Tibial artery (tissue), 4 donors: ENCODE data around the gene TUBB6.
A peak's percentile ranks its signal among the peaks of the same experiment; 100 is the strongest.

Experiments
- DNase-seq, 2 donors: peaks; one replicate each; pipeline ENCODE4 v3.0.0-alpha.2; 2019
- H3K27ac ChIP-seq, 2 donors: fragments of 200-600 bp; sonication (generic) in 1 of 2; 1 replicate in 1 of 2; 2 replicates in 1 of 2; pipeline ENCODE4 v1.5.1; 2018 to 2019; ENCODE audit warnings: mild to moderate bottlenecking in 1 of 2
- H3K27me3 ChIP-seq, 2 donors: fragments of 200-600 bp; sonication (generic) in 1 of 2; one replicate each; pipeline versions ENCODE4 v1.5.1 to v1.6.0; 2016 to 2019
- H3K36me3 ChIP-seq, 3 donors: fragments of 200-600 bp; sonication (generic) in 2 of 3; one replicate each; pipeline ENCODE4 v1.5.1; 2016 to 2019; ENCODE audit warnings: mild to moderate bottlenecking in 2 of 3
- H3K4me1 ChIP-seq, 4 donors: fragments of 200-600 bp; sonication (generic) in 2 of 4; 1 replicate in 3 of 4; 2 replicates in 1 of 4; pipeline ENCODE4 v1.5.1; 2016 to 2019
- H3K4me3 ChIP-seq, 2 donors: fragments of 200-600 bp; sonication (generic) in 1 of 2; 1 replicate in 1 of 2; 2 replicates in 1 of 2; pipeline ENCODE4 v1.5.1; 2018 to 2019; ENCODE audit warnings: mild to moderate bottlenecking in 2 of 2
- H3K9me3 ChIP-seq, 3 donors: fragments of 200-600 bp; sonication (generic) in 1 of 3; one replicate each; pipeline ENCODE4 v1.5.1; 2016 to 2019
- intact Hi-C: fragments of 100-400 bp; cut with DNase I; formaldehyde crosslinking; loops from one replicate; pipeline ENCODE4 v1.15.0; 2023; ENCODE audit warnings: low total_unique reads
- TF ChIP-seq, protein P1 (sequence below), 2 experiments: fragments of 200-600 bp in 1 of 2; fragments of 450-650 bp in 1 of 2; IDR thresholded peaks; one replicate each; pipeline ENCODE4 v1.5.1; 2017 to 2019; ENCODE audit warnings: antibody characterized with exemption in 2 of 2, mild to moderate bottlenecking in 1 of 2, moderate library complexity in 1 of 2

Gene TUBB6

DNA sequence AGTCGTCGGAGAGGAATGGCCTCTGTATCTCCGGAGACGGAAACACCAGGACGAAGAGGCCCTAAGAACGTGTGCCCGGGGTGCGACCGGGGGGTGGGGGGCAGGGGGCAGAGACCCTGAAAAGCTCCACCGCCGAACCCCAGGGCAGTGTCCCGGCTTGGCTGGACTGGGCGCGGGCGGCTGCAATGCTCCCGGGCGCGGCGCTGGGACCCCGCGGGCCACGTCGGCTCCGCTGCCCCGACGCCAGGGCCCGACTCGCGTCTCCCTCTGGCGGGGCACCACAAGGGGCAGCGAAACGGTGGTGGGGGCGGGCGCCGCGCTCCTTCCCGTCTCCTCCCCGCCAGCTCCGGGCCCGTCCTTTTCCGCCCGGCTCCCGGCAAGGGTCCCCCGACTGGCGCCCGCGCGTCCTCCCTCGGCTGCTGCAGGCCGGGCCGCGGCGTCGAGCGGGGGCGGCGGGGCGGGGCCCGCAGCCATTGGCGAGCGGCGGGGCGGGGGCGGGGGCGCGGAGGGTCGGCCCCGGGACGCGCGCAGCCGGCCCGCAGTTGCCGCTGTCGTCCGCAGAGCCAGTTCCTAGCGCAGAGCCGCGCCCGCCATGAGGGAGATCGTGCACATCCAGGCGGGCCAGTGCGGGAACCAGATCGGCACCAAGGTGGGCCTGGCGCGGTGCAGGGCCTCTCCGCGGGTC, at the start of gene TUBB6:
TSS of gene TUBB6 (plus strand) at position 541 of the 685 bp plus-strand sequence. CDS start at position 593, 52 bp downstream.
- intact Hi-C loops: loop anchor here (5.0 kb wide), 1 partner anchor 36 kb away; no protein-coding TSS in a partner anchor
- peak within 1 kb of the TSS; percentile 82 to 88 for H3K4me3 ChIP-seq
- peaks cover 0 to 39% (median 27%) of the 10 kb centered on the region in 4 donors for H3K4me1 ChIP-seq
- peak within 1 kb of the TSS; percentile 98 for H3K27ac ChIP-seq
- peak; percentile 61 to 89 for DNase-seq
- peaks cover 0 to 9% (median 0%) of the 10 kb centered on the region in 3 donors for H3K9me3 ChIP-seq
- TF ChIP-seq, protein P1, sequence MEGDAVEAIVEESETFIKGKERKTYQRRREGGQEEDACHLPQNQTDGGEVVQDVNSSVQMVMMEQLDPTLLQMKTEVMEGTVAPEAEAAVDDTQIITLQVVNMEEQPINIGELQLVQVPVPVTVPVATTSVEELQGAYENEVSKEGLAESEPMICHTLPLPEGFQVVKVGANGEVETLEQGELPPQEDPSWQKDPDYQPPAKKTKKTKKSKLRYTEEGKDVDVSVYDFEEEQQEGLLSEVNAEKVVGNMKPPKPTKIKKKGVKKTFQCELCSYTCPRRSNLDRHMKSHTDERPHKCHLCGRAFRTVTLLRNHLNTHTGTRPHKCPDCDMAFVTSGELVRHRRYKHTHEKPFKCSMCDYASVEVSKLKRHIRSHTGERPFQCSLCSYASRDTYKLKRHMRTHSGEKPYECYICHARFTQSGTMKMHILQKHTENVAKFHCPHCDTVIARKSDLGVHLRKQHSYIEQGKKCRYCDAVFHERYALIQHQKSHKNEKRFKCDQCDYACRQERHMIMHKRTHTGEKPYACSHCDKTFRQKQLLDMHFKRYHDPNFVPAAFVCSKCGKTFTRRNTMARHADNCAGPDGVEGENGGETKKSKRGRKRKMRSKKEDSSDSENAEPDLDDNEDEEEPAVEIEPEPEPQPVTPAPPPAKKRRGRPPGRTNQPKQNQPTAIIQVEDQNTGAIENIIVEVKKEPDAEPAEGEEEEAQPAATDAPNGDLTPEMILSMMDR (IDR thresholded peaks at IDR 0.05): peak in 1 of 2 experiments; percentile 18
- H3K27me3 ChIP-seq: no peaks in the 10 kb centered on the region
- H3K36me3 ChIP-seq: peaks cover 11 to 23% (median 23%) of the 10 kb centered on the region in 3 donors

DNA sequence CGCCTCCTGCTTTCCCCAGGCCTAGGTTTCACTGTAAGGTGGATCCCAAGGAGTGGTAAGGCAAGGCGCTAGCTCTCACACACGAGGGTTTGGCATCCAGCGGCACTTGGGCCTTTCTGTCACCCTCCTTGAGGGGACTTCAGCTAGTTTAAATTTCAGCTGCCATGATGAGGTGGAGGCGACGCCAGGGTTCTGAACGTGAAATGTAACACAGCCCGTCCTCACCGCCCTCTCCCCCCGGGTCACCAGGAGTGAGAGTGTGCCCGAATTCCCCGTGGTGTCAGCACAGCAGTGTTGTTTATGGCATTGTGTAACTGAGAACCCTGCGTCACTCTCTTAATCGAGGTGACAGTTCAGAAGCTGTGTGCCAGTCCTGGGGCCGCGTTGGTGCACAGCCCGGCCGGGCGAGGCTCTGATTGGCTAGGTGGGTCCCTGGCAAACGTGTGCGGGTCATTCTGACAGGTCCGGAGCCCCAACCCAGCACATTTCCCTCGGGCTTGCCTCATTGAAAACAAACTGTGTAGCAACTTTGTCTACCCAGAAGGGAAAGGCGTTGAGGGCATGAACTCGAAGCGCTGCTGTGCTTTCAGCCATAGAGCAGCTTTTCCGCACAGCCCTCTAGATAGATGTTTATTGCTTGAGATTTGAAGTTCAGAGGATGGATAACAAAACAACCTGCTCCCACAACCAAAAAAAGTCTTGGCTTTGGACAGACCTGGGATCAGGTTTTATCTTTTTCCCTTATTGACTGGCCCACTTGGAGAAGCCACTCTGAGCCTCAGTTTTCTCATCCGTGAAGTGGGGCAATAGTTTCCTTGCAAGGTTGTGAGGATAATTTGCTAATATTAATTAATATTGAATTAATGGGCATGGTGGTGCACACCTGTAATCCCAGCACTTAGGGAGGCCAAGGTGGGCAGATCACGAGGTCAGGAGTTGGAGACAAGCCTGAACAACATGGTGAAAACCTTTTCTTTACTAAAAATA, 49.0 kb upstream of the TUBB6 start:
- no peak for DNase-seq
- Histone ChIP-seq H3K9me3 (no peaks in the 10 kb centered on the region), H3K4me1 (peaks cover 0 to 9% (median 6%) of the 10 kb centered on the region in 4 donors), H3K4me3 (no peak overlapping the region), H3K36me3 (no peaks in the 10 kb centered on the region), H3K27me3 (peaks cover 0 to 9% of the 10 kb centered on the region in 2 donors), H3K27ac (no peak overlapping the region)
- intact Hi-C loops: no loop called here
- TF ChIP-seq, protein P1 (IDR thresholded peaks at IDR 0.05): no peak

DNA sequence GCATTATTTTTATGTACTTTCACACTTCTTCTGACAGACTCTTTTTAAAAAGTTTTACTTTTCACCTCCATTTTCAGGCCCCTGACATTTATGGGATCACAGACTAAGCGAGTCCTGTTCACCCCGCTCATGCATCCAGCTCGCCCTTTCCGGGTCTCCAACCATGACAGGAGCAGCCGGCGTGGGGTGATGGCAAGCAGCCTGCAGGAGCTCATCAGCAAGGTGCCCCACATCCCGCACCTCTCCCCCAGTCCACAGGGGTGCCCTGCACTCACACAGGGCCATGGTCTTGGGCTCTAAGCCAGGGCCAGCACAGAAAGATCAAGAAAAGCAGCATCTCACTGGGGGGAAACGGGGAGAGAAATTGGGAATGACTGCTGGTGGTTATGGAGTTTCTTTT, 45.3 kb upstream of the TUBB6 start:
- Histone ChIP-seq H3K27ac (no peak overlapping the region), H3K4me1 (no peaks in the 10 kb centered on the region), H3K9me3 (no peaks in the 10 kb centered on the region), H3K36me3 (no peaks in the 10 kb centered on the region), H3K4me3 (no peak overlapping the region), H3K27me3 (no peaks in the 10 kb centered on the region)
- no peak for DNase-seq
- TF ChIP-seq, protein P1 (IDR thresholded peaks at IDR 0.05): no peak
- intact Hi-C loops: no loop called here

DNA sequence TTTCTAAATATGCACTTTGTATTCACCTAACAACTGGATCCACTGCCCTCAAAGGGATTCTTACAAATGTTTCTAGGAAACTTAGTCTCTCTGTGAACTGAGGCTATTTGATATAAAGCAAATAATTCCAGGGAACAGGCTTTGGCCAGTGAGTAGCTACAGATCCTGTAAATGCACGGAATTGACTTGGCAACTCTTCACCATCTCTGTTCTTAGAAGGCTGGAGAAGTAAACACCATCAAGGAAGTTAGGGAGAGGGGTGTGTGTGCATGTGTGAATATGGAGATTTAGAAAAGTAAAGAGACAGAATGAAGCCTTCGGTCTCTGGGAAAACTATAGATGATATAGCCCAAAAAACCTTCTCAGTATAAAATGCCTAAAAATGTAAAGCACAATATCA, 43.2 kb upstream of the TUBB6 start:
- no peak for DNase-seq
- Histone ChIP-seq H3K36me3 (no peaks in the 10 kb centered on the region), H3K9me3 (no peaks in the 10 kb centered on the region), H3K4me1 (no peaks in the 10 kb centered on the region), H3K27me3 (no peaks in the 10 kb centered on the region), H3K27ac (no peak overlapping the region), H3K4me3 (no peak overlapping the region)
- TF ChIP-seq, protein P1 (IDR thresholded peaks at IDR 0.05): no peak
- intact Hi-C loops: no loop called here

DNA sequence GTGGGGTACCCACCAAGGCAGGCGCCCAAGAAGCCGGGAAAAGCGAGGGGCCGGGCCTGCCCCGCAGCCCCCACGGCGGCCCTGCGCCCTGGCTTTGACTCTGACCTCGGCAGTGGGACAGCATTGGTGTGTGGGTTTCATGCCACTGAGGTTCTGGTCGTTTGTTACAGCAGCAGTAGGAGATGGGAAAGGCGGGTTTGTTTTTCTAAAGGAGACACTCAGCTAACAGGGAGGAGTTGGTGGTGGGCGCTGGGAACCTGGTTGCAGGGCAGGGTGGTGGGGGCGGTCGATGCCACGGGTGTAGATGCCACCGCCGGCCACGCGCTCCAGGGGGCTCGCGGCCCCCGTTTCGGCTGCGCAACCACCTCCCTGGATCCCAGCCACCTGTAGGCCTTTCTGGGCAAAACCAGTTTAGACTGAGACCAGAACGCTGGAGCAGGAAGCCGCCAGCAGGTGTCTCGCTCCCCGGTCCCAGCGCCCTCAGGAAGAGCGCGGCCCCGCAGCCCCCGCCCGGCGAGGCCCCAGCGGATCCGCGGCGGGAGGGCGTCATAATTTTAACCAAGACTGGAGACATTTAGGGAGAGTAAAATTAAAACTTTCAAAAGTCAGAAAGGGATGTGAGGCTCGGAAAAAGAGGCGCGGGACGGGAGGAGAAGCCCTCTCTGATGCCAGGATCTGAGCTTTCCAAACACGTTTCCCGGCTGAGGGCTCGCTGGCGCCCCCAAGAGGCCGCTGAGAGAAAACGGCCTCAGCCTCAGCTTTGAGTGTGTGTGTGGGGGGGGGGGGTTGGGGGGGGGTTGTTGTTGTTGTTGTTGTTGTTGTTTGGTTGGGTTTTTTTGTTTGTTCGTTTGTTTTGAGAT, 36.4 kb upstream of the TUBB6 start:
- H3K27ac ChIP-seq: peak overlapping the region; percentile 63 to 79
- intact Hi-C loops: loop anchor here (5.0 to 10.0 kb wide), 2 partner anchors 36 to 383 kb away; partner anchors contain the start of genes SPIRE1 and TUBB6
- peak overlapping the region; percentile 49 to 50 for H3K4me3 ChIP-seq
- H3K27me3 ChIP-seq: no peaks in the 10 kb centered on the region
- H3K4me1 ChIP-seq: peaks cover 0 to 11% (median 4%) of the 10 kb centered on the region in 4 donors
- no peaks in the 10 kb centered on the region for H3K9me3 ChIP-seq
- H3K36me3 ChIP-seq: no peaks in the 10 kb centered on the region
- DNase-seq: peak; percentile 44 to 86
- TF ChIP-seq, protein P1 (IDR thresholded peaks at IDR 0.05): peak; percentile 74 to 79
